Mononuclear cell (primary cell): ENCODE measurements around the gene DNAH1. TPM values are rescaled to one million over a fixed set of nuclear protein-coding genes. Genes with fewer than 3 reads are reported as not detected.

Experiments
- H3K27me3 ChIP-seq: 2 replicates; pipeline ENCODE4 v1.6.0; 2011; ENCODE audit warnings: low read length, control low read depth; ENCODE audit not compliant: insufficient read depth
- H3K4me1 ChIP-seq: 2 replicates; pipeline ENCODE4 v1.5.1; 2011; ENCODE audit warnings: mild to moderate bottlenecking, low read length, control low read depth; ENCODE audit not compliant: insufficient read depth
- H3K4me3 ChIP-seq: 2 replicates; pipeline ENCODE4 v1.5.1; 2011; ENCODE audit warnings: mild to moderate bottlenecking, low read length, moderate library complexity
- H3K9me3 ChIP-seq: 2 replicates; pipeline ENCODE4 v1.5.1; 2011; ENCODE audit warnings: low read depth, mild to moderate bottlenecking, control low read depth, low read length
- total RNA-seq: library from RNA; depleted of rRNA; stranded (reverse); fragments of >200 nt; gene quantifications from one replicate; pipeline ENCODE4 v1.2.3, GENCODE V29; 2012

Gene DNAH1
- total RNA-seq, 1 donor, result 20.9 TPM

DNA sequence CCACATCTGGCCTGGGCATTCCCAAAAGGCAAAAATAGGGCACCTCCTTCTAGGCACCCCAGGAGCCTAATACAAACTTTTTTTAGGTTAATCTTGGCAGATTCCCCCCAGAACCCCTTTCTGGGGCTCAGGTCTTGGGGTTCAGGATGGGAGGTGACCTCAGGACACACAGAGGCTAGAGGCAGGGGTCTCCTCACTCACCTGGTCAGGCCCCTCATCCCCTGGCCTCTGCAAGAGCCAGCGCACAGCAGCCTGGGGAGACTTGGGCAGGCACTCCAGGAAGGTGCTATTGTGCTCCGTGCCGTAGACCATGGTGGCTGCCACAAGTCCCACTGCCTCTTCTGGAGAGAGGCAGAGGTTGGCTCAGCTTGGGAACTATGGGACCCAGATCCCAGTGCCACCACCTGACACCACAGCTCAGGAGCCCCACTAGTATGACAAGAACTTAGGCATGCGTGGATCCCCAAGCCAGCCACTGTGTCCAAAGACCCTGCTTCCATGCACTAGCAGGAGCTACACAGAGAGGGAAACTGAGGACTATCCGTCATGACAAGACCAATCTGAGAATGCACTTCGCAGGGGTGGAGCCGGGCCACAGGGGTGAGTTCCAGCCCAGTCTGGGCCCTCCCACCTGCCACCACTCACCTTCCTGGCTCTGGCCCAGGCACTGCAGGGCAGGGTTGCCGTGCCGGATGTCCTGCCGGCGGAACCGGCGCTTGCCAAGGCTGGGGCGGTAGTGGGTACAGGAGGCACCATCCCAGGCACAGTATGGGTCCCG, 121.4 kb downstream of the DNAH1 start:
- H3K4me3 ChIP-seq, result no peak overlapping the region
- no peaks in the 10 kb centered on the region for H3K9me3 ChIP-seq
- peaks cover 23% of the 10 kb centered on the region for H3K4me1 ChIP-seq
- H3K27me3 ChIP-seq, result no peaks in the 10 kb centered on the region

DNA sequence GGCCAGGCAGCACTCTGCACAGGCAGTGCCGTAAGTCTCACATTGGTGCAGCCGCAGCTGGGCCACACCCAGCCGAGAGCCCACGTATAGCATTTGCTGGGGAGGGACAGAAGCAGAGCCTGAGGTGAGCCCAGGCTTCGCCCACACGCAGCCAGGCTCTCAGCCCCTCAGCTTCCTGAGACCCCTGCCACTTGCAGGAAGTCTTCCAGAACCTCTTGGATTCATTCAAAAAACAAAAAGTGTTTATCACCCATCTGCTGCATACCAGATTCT, 121.9 kb downstream of the DNAH1 start:
- Histone ChIP-seq H3K4me1 (peaks cover 18% of the 10 kb centered on the region), H3K27me3 (no peaks in the 10 kb centered on the region), H3K4me3 (no peak overlapping the region), H3K9me3 (no peaks in the 10 kb centered on the region)

GRCh38 chr3:52438579-52439425, 122.7 kb downstream of the DNAH1 start:
- Histone ChIP-seq H3K4me1 (peaks cover 11% of the 10 kb centered on the region), H3K4me3 (no peak overlapping the region), H3K27me3 (no peaks in the 10 kb centered on the region), H3K9me3 (no peaks in the 10 kb centered on the region)

GRCh38 chr3:52439426-52440248, 123.5 kb downstream of the DNAH1 start:
- H3K4me3 ChIP-seq, result no peak overlapping the region
- H3K4me1 ChIP-seq, result peaks cover 11% of the 10 kb centered on the region
- no peaks in the 10 kb centered on the region for H3K9me3 ChIP-seq
- no peaks in the 10 kb centered on the region for H3K27me3 ChIP-seq

DNA sequence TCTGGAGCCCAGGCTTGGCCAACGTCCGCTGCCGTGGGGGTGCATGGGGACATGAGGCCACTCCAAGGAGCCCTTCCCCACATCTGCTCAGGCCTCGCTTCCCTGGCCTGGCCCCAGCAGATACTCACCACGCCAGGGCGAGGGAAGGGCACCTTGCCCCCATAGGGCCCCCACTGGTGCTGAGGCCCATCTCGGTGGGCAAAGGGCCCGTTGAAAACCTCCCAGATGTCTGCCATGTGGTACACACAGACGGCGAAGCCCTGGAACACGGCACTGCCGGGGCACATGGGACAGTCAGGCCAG, 124.1 kb downstream of the DNAH1 start:
- H3K4me1 ChIP-seq, result peaks cover 14% of the 10 kb centered on the region
- no peak overlapping the region for H3K4me3 ChIP-seq
- no peaks in the 10 kb centered on the region for H3K27me3 ChIP-seq
- no peaks in the 10 kb centered on the region for H3K9me3 ChIP-seq

- Histone ChIP-seq H3K4me1 (peaks cover 15% of the 10 kb centered on the region), H3K4me3 (no peak overlapping the region), H3K27me3 (no peaks in the 10 kb centered on the region), H3K9me3 (no peaks in the 10 kb centered on the region)
Measured at GRCh38 chr3:52440671-52441070, 124.6 kb downstream of the DNAH1 start.

DNA sequence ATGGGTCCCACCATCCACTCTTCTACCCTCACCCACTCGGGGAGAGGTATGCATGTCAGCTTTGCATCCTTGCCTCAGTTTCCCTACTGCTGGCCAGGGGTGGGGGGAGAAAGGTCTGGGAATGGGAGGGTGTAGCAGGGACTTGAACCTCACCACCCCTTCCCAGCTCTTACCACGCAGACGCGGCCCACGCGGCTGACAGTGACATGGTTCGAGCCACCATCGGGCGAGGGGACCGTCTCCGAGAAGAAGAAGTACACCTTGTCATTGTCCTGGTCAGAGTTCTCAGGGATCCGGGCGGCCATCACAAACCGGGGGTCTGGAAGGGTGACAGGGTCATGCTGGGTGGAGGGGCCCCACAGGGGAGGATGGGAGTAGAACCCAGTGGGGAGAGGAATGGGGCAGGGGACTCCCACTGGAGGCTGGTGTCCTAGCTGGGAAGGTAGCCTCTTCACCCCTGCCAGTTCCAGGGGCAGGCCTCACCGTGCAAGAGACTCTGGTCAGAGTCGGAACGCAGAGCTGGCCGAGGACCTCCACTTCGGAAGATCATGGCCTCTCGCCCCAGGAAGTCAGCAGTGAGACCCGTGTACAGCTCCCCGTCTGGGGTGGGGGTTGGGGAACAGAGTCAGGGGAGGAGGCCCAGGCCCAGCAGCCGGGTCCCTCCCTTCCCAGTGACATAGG, 125.1 kb downstream of the DNAH1 start:
- no peak overlapping the region for H3K4me3 ChIP-seq
- peaks cover 14% of the 10 kb centered on the region for H3K4me1 ChIP-seq
- H3K27me3 ChIP-seq, result no peaks in the 10 kb centered on the region
- no peaks in the 10 kb centered on the region for H3K9me3 ChIP-seq

DNA sequence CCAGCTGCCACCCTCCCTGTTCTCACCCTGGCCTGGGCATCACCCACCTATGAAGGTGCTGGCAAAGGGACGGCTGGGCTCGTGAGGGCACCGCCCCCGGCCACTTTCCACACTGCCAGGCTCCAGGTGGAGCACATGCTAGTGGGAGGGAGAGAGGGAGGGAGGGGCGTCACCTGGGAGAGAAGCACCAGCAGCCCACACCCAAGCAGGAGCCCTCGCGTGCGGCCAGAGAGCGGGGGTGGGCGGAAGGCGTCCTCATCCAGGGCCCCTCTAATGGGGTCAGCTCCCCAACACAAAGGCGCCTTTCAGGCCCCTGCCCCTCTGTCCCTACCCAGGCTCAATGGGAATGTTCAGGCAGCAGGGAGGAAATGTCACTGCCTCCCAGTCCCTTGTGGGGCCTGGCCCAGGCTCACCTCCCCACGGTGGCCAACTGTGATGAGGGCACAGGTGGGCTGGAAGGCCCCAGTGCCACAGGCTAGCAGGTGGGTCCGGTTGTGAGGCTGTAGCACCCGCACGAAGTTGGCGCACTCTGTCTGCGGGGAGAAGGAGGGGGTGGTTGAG, 125.7 kb downstream of the DNAH1 start:
- no peaks in the 10 kb centered on the region for H3K9me3 ChIP-seq
- H3K27me3 ChIP-seq, result no peaks in the 10 kb centered on the region
- peaks cover 8% of the 10 kb centered on the region for H3K4me1 ChIP-seq
- no peak overlapping the region for H3K4me3 ChIP-seq

GRCh38 chr3:52442409-52443267, 126.5 kb downstream of the DNAH1 start:
- no peak overlapping the region for H3K4me3 ChIP-seq

GRCh38 chr3:52443268-52443610, 127.1 kb downstream of the DNAH1 start:
- Histone ChIP-seq H3K27me3 (no peaks in the 10 kb centered on the region), H3K4me3 (no peak overlapping the region), H3K9me3 (no peaks in the 10 kb centered on the region), H3K4me1 (peaks cover 4% of the 10 kb centered on the region)

More at GRCh38 chr3:52442409-52443267, 126.5 kb downstream of the DNAH1 start:
- Histone ChIP-seq H3K4me1 (peaks cover 4% of the 10 kb centered on the region), H3K9me3 (no peaks in the 10 kb centered on the region), H3K27me3 (no peaks in the 10 kb centered on the region)

DNA sequence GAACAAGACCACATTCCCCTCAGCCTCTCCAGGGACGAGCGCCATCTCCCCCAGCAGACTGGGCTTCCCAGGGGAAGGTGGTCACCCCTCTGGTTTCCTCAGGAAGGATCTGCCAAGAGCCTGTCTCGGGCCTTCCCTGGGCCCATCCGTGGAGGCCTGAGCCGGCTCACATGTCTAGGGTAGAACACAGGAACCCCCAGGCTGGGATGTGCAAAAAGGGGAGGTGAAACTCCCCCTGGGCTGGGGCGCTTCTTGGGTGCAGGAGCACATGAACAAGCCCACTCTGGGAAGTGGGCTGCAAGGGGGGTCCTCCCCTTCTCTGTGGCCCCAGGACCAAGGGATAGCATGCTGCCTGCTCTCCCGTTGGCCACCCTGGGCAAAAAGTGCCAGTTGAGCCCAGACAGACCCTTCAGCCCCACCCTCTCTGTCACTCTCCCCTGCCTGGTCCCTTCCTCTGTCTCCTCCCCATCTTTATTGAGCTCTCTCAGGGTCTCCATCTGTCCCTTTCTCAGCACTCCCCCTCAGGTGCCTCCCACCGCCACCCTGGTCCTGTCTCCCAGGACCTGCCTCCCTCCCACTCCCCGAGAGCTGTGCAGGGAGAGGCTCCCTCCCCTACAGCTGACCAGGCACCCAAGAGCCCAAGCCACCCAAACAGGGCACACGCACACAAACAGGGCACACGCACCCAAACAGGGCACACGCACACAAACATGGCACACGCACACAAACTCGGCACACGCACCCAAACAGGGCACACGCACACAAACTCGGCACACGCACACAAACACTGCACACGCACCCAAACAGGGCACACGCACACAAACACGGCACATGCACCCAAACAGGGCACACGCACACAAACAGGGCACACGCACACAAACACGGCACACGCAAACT, 127.9 kb downstream of the DNAH1 start:
- Histone ChIP-seq H3K4me1 (peaks cover 4% of the 10 kb centered on the region), H3K4me3 (no peak overlapping the region), H3K9me3 (no peaks in the 10 kb centered on the region), H3K27me3 (no peaks in the 10 kb centered on the region)

- Histone ChIP-seq H3K27me3 (no peaks in the 10 kb centered on the region), H3K9me3 (no peaks in the 10 kb centered on the region), H3K4me1 (peaks cover 4% of the 10 kb centered on the region), H3K4me3 (no peak within 1 kb of the TSS)
Measured at GRCh38 chr3:52444860-52445793, 129.0 kb downstream of the DNAH1 start, which contains the start of gene SEMA3G. SEMA3G (minus strand) TSS chr3:52445103; CDS start chr3:52445027, 76 bp downstream.
